HG02938 (cell line): Measurements from ENCODE around the gene COL11A2.

Experiments used
- ATAC-seq: cut with Tn5 transposase; IDR thresholded peaks from one replicate; pipeline ENCODE4 v1.9.1; 2021; ENCODE audit warnings: mild to moderate bottlenecking, moderate library complexity; ENCODE audit not compliant: unreplicated experiment

COL11A2 gene

DNA sequence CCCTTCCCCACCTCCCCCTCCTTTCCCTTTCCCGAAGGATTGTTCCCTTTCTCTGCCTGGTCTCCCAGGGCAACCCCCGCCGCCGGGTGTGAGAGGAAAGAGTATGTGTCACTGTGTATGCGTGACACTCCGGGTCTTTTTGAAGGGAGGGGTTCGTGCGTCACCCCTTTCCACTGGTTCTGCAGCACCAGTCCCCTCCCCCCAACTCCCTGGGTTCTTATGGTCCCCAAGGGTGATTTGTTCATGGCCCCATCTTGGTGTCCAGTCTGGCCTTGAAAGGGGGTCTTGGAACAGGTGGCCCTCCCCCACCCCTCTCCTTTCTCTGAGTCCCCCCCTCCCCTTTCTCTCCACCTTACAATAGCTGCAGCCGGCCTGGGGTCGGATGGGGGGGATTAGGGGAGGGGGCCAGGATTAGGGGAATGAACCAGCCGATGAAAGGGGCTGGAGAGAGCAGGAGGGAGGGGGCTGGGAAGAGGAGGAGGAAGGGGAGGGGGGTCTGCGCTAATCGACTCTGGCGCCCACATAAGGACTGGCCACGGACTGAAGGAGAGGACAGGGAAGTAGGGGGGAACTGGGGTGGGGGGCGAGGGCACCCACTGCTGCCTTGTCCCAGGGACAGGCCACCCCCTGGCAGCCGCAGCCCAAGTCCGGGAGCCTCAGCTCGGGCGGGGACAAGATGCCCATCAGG, 14.7 kb upstream of the COL11A2 start:
- no peak for ATAC-seq

DNA sequence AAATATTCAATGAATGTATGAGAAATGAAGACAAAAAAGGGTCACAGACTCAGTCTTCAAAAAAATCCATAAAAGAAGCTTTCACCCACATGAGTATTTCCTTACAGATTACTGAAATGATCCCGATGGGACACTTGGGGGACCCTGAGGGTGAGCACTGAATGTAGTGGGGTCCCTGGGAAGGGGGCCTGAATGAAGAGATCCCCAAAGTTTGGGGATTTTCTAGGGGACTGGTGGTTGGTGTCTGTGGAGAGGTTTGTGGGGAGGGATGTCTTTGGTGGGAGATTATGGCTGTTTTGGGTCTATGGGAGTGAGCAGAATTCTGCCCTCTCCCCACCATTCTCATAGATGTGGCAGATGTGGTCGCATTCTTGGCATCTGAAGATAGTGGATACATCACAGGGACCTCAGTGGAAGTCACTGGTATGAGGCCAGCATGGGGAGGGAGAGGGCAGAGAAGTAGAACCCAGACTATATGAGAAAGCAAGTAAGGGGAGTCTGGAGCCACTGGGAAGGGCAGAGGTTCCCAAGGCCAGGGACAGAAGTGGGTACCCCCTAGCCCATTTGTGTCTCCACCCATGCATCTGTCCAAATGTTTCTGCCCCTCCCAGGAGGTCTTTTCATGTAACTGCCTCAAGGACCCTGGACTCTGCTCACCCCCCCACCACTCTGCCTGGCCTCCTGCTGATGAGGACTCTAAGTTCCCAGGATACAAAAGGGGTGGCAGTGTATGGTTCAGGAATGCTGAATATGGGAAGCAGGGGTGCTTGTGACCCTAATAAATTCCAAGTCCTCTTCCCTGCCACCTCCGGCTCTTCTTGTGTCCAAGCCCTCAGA, 14.0 kb upstream of the COL11A2 start:
- ATAC-seq = no peak

DNA sequence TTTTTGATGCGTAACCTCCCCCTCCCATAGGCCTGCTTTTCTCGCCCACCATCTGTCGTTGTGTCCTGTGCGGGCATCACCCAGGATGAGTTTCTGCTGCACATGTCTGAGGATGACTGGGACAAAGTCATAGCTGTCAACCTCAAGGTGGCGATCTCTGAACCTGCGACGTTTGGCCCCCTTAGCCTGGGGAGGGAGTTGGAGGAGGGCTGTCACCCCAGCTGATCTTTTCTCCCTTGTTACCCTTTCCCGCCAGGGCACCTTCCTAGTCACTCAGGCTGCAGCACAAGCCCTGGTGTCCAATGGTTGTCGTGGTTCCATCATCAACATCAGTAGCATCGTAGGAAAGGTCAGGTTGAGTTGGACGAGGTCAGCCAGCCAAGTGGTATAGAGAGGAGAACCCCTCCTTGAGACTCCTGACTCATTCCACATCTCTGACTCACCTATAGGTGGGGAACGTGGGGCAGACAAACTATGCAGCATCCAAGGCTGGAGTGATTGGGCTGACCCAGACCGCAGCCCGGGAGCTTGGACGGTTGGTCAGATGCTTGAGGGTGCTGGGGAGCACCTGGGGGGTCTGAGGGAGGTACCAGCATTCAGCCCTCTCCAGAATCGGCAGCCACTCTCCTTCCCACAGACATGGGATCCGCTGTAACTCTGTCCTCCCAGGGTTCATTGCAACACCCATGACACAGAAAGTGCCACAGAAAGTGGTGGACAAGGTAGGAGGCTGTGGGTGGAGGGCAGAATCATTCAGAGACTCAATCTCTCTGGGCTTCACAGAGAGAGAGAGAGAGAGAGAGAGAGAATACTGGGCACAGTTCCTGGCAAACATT, 13.1 kb upstream of the COL11A2 start:
- ATAC-seq = no peak

DNA sequence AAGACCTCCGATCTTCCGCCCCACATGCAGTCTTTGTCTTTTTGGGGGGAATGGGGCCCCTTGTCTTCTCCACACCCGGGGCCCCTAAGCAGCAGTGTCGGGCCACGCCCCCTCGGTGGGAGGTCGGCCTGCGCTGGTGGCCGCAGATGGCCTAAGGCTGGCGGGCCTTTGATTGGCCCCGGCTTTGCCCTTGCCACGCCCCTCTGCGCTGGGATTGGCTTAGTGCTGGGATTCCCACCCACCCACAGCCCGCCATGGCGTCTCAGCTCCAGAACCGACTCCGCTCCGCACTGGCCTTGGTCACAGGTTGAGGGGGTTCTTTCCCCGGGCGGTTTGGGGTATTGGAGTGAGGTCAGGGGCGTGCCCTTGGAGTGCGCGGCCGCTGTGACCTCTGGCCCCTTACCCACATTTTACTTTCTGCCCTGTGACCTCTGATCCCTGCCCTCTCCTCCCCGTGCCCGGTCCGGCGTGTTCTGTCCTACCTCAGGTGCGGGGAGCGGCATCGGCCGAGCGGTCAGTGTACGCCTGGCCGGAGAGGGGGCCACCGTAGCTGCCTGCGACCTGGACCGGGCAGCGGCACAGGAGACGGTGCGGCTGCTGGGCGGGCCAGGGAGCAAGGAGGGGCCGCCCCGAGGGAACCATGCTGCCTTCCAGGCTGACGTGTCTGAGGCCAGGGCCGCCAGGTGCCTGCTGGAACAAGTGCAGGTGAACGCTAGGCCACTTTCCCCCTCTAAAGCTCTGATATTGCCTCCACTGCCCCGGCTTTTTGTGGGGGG, 12.3 kb upstream of the COL11A2 start, which contains the start of gene HSD17B8:
Gene HSD17B8 (plus strand): TSS at position 241 of the 776 bp plus-strand sequence. CDS start 14 bp downstream, at position 255.
- no peak for ATAC-seq

DNA sequence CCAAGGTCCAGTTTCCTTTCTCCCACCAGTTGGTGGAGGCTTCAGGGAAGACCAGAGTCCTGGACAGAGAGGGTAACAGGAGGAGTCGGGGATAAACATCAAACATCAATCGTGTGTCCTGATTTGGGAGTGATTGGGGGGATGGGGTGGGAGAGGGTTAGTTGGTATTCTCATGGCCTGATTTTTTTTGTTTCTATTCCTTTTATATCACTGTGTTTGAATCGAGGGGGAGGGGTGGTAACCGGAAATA, 11.8 kb upstream of the COL11A2 start:
- no peak for ATAC-seq

DNA sequence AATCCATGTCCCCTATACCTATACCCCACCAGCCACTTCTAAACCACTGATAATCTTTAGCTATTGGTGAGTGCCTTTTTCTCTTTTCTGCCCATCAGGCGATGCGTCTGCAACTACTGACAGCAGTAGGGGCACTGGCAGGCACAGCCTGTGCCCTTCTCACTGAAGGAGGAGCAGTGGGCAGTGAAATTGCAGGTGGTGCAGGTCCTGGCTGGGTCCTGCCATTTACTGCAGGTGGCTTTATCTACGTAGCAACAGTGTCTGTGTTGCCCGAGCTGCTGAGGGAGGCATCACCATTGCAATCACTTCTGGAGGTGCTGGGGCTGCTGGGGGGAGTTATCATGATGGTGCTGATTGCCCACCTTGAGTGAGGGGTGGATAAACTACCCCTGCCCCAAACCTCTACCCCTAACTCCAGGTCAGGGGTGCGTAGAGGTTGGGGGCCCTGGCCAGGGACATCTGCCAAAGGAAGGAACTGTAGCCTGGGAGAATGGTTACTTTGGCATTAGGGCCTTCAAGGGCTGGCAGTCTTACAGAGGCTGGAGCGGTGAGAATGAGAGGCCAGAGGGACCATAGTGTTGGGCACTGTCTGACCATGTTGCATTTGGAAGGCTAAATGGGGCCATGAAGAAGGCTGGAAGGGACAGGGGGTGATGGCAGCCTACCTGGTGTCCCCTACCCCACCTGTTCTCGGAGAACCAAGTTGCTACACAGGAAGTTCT, 11.3 kb upstream of the COL11A2 start:
- ATAC-seq = no peak

DNA sequence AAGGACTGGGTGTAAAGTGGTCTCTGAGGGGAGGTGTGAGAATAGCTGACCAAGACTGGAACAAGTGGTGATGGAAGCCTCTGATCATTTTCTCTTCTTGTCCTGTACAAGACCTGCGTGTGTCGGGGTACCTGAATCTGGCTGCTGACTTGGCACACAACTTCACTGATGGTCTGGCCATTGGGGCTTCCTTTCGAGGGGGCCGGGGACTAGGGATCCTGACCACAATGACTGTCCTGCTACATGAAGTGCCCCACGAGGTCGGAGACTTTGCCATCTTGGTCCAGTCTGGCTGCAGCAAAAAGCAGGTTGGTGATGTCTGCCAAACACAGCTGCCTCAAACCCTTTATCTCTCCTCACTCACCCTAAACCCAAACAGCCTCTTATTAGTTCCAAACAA, 10.5 kb upstream of the COL11A2 start:
- no peak for ATAC-seq

DNA sequence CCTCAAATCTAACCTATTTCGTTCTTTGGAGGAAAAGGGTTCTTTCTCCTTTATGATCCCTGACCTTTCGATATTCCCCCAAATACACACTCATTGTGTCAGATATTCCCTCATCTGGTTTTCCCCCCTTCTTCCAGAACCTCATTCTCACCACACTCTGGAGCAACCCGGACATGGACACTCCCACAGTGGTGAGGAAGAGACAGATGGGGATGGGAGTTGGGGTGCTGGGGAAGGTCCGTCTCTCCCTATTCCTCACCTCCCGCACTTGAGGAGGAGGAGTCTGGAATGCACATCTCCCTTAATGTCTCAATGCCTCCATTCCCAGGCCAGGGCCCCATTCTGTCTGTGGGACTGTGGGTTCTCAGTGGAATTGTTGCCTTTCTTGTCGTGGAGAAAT, 9.7 kb upstream of the COL11A2 start:
- no peak for ATAC-seq

DNA sequence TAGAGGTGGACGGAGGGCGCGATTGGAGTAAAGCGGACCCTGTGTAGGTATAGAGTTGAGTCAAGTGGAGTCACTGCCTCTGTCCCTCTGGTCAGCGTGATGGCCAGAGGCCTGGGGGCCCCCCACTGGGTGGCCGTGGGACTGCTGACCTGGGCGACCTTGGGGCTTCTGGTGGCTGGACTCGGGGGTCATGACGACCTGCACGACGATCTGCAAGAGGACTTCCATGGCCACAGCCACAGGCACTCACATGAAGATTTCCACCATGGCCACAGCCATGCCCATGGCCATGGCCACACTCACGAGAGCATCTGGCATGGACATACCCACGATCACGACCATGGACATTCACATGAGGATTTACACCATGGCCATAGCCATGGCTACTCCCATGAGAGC, 8.9 kb upstream of the COL11A2 start:
- ATAC-seq = no peak

DNA sequence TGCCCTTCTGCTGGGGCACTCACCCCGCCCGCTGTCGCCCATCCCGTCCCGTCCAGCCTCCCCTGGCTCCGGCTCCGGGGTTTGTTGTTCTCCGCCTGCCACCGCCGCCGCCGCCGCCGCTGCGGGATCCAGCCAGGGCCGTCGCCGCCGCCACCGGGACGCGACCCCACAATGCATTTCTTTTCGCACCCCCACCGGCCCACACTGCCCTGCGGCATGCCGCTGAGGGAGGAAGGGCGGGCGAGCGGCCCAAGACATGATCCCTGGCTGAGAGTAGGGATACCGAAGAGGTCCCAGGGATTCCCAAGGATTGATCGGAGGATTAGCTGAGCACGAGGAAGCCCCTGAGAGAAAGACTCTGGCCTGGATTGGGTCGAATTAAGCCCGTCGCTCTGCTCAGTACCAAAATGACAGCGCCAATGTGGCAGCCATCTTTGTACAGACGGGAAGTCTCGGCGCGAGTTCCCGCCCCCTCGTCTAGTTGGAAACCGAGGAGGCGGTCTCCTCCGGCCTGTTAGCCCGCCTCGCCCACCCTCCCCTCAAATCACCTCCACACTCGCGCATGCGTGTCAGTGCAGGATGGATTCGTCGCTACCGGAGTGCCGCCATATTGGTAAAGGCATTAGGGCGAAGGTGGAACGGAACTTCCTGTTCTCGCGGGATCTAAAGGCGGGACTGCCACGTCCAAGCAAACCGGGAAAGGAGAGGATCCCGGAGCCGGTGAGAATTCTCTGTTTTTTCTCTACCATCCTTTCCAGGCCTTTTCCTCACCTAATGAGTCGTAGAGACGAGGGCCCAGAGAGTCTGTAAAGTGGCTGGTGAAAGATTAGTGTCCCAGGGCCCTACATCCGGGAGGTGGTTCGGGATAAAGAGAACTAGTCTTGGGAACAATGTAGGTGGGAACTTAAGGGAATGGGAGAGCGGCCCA, 8.2 kb upstream of the COL11A2 start, which contains the start of the genes RXRB and SLC39A7:
Gene RXRB (minus strand): TSS at position 447 of the 928 bp plus-strand sequence. CDS start 189 bp downstream, at position 258.
Gene SLC39A7 (plus strand): TSS at position 649 of the 928 bp plus-strand sequence. CDS start 379 bp downstream, outside the sequence.
- peak; percentile 70 for ATAC-seq

DNA sequence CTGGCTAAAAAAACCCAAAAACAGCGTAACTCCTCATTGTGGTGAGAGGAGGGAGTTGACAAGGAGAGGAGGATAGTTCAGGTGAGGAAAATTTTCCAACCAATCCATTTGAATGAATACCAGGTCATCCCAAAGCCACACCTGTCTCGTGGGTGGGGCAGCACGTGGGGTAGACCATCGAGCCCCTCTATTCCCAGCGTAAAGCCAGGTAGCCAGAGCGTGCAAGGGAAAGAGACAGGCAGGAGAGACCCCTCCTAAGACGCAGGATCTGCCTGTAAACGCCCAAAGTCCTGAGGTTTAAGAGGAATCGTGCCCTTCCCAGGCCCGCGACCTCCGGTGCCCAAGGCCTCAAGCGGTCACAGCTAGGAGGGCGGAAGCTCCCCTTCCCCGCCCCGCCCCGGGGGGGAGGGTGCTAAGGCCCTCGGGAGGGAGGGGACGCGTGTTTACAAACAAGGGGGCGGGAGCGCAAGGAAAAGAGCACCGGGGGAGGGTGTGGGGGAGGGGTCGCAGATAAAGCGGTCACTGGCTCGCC, 7.5 kb upstream of the COL11A2 start:
- ATAC-seq = peak; percentile 13

DNA sequence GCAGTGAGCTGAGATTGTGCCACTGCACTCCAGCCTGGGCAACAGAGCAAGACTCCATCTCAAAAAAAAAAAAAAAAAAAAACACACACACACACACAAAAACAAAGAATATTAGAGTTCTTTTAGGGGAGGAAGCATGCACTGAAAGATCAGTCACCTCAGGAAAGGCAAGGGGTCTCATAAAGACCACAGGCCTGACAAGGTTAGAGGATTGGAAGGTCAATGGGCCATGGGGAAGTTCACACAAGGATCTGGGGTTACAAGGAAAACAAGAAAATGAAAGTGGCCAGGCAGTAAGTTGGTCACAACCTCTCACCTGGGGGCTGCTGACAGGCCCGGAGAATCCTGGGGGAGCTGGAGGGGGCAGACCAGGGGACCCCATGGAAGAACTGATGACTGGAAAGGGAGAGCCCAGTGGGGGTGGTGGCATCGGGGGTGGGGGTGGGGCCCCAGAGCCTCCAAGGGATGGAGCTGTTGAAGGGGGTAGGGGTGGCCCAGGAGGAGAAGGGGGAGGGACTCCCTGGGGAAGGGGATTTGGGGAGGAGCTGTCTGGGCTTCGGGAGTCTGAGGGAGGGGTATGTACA, 6.7 kb upstream of the COL11A2 start:
- no peak for ATAC-seq

DNA sequence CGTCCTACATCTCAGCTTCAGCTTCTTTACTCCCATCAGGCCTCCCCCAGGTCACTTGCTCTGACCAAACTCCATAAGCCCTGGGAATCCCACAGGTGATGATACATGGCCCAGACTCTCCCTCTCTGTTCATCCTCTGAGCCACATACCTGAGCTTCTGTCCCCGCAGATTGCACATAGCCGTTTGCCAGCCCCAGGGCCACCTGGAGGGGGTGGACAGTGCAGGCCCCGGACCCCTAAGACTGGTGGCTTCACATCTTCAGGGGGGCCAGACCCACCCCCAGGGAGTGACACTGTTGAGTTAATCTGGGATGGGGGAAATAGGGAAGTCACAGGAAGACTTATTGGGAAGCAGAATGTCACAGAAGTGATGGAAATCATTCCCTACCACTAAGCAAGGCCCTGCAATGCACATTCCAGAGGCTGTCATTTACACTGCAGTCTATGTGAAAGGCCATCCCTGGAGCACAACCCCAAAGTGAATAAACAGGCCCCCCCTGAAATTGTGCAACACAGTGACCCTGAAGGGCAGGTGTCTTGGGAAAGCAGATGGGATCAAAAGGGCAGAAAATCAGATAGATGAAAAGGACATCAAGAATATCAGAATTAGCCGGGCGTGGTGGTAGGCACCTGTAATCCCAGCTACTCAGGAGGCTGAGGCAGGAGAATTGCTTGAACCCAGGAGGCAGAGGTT, 6.0 kb upstream of the COL11A2 start:
- ATAC-seq = no peak

DNA sequence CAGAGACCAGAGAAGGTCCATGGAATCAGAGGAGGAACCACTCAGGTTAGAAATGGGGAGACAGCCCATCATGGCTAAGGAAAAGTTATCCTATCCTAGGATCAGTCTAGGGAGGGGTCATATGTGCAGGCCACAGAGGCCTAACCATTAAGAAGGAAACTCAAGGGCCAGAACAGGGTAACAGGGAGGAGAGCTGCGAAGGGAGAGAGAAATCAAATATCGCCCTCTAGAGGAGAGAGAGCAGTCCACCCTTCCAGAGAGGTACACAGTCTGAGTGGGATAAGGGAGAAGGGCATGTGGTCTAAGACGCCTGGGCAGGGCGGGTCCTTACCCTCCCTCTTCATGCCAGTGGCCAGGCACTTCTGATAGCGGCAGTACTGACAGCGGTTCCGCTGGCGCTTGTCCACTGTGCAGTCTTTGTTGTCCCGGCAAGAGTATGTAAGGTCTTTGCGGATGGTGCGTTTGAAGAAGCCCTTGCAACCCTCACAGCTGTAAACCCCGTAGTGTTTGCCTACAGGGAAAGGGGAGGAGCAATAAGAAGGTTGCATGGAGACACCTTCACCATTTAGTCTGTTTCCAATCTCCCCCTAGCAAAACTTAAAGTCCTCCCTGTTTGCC, 5.3 kb upstream of the COL11A2 start:
- no peak for ATAC-seq

DNA sequence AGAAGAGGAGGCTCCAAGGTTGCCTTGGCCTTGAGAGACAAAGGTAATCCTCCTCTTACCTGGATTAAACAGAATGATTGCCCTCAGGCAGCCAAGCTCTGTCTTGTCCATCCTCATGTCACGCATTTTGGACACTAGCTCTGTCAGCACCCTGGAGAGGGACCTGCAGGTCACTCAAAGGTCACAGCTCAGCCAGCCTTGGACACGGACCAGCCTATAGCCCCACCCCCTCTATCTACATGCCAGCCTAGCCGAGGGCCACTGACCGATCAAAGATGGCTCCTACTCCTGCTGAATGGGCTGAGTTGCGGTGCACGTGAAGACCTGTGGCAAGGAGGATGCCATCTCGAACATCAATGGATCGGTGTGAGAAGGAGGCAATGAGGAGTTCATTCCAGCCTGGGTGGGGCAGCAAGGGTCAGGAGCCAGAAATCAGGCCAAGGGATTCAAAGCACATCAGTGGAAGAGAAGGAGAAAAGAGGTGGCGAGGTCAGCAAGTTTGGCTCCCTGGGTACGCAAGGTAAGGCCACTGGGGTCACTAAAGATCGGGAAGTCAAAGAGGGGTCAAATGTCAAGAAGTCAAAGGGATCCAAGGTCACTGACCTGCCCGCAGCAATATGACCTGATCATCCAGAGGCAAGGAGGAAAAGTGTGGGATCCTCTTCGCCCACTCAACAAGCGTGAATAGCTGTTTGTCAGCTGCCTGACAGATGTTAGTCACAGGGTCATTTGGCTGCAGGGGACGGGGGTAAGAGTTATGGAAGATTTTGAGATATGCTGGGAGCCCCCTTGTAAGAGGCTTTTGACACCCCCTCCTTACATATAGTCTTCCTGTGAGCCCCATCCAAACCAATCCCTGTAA, 3.3 kb upstream of the COL11A2 start:
- ATAC-seq = no peak

DNA sequence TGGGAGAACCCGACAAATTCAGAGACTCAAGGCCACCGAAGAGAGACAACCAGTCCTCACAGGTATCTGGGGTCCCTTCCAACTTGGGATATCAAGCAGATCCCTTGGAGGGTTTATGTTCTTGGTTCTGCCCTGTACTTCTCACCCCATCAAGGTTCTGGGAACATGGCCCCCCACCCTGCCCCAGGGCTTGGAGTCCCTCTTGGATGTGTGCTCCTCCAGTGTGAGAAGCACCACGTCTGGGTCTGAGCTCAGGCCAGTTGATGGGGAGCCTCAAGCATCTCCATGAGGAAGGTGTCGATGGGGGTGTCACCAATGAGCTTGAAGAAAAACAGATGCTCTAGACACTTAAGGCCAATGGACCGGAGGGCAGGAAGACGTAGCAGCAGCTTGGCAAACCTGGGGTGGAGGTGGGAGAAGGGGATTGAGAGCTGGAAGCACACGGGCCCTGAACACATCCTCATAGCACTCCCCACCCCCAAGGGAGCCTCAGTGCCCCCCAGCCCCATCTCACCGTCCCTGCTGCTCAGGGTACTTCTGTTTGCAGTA, 2.2 kb upstream of the COL11A2 start:
- ATAC-seq = no peak
